Measurements from ENCODE around the gene ZNF69.
A peak's percentile ranks its signal among the peaks of the same experiment; 100 is the strongest.
"Not testable (repeated sequence)": the region's sequence is repeated elsewhere in the genome, so short reads cannot be mapped to it uniquely, and the experiment has no call there.

The ZNF69 gene

GRCh38 chr19:11902228-11902627 lies 14.6 kb downstream of the ZNF69 start:
- no peak for DNase-seq

- no peak for DNase-seq
Measured at GRCh38 chr19:11905928-11906327, 18.3 kb downstream of the ZNF69 start.

GRCh38 chr19:11911937-11912336 lies 24.4 kb downstream of the ZNF69 start:
- DNase-seq, result not testable (repeated sequence)

- DNase-seq, result not testable (repeated sequence)
Measured at GRCh38 chr19:11914417-11915051, 27.0 kb downstream of the ZNF69 start.

GRCh38 chr19:11921852-11922495 lies 34.4 kb downstream of the ZNF69 start:
- no peak for DNase-seq

GRCh38 chr19:11924886-11925650 lies 37.5 kb downstream of the ZNF69 start, which contains the start of gene ZNF700:
Gene ZNF700 (plus strand): TSS chr19:11925107. CDS start chr19:11925211, 104 bp downstream.
- peak; percentile 75 to 79 for DNase-seq

GRCh38 chr19:11925651-11926187 lies 38.1 kb downstream of the ZNF69 start:
- DNase-seq, result not testable (repeated sequence)

- DNase-seq, result no peak
Measured at GRCh38 chr19:11927227-11927626, 39.6 kb downstream of the ZNF69 start.

GRCh38 chr19:11931051-11931450 lies 43.5 kb downstream of the ZNF69 start:
- no peak for DNase-seq

- no peak for DNase-seq
Measured at GRCh38 chr19:11931513-11931912, 43.9 kb downstream of the ZNF69 start.

GRCh38 chr19:11935829-11936228 lies 48.2 kb downstream of the ZNF69 start:
- DNase-seq, result not testable (repeated sequence)

- DNase-seq, result not testable (repeated sequence)
Measured at GRCh38 chr19:11938383-11938782, 50.8 kb downstream of the ZNF69 start.

- DNase-seq, result not testable (repeated sequence)
Measured at GRCh38 chr19:11941361-11941887, 53.8 kb downstream of the ZNF69 start.

- DNase-seq, result no peak
Measured at GRCh38 chr19:11942008-11942842, 54.6 kb downstream of the ZNF69 start.

- DNase-seq, result no peak
Measured at GRCh38 chr19:11942843-11943108, 55.2 kb downstream of the ZNF69 start.

GRCh38 chr19:11944656-11945055 lies 57.1 kb downstream of the ZNF69 start:
- no peak for DNase-seq

- no peak for DNase-seq
Measured at GRCh38 chr19:11948646-11949045, 61.1 kb downstream of the ZNF69 start.

- no peak for DNase-seq
Measured at GRCh38 chr19:11949201-11949600, 61.6 kb downstream of the ZNF69 start.

GRCh38 chr19:11949614-11950080 lies 62.1 kb downstream of the ZNF69 start:
- not testable (repeated sequence) for DNase-seq

GRCh38 chr19:11950312-11950711 lies 62.7 kb downstream of the ZNF69 start:
- no peak for DNase-seq

Measured in NCI-H187 (cell line).